ENCODE measurements around the gene PTBP1.

DNA sequence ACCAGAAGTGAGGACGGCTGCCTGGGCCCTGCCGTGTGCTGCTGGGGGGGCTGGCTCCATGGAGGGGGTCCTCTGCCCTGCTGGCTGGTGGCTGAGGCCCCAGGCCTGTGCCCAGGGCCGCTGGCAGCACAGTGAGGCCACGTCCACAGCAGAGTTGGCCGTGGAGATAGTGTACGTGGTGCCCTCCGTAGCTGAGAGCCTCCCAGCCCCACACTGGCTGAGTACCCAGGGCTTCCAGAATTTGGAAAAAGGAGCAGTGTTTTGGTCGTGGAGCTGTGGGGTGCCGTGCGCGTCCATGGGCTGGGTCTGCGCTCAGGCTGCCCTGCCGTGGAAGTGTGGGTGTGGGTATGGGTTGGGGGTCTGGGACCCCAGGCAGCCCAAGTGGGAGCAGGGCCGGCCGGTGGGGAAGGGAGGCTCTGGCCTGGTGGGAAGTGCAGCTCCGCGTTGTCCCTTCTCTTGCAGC, 5.9 kb downstream of the PTBP1 start:
- TF ChIP-seq, protein P1, sequence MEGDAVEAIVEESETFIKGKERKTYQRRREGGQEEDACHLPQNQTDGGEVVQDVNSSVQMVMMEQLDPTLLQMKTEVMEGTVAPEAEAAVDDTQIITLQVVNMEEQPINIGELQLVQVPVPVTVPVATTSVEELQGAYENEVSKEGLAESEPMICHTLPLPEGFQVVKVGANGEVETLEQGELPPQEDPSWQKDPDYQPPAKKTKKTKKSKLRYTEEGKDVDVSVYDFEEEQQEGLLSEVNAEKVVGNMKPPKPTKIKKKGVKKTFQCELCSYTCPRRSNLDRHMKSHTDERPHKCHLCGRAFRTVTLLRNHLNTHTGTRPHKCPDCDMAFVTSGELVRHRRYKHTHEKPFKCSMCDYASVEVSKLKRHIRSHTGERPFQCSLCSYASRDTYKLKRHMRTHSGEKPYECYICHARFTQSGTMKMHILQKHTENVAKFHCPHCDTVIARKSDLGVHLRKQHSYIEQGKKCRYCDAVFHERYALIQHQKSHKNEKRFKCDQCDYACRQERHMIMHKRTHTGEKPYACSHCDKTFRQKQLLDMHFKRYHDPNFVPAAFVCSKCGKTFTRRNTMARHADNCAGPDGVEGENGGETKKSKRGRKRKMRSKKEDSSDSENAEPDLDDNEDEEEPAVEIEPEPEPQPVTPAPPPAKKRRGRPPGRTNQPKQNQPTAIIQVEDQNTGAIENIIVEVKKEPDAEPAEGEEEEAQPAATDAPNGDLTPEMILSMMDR (IDR thresholded peaks at IDR 0.05 in 2 of 3, conservative IDR thresholded peaks at IDR 0.05 in 1 of 3; ENCODE audit: insufficient read depth in 2 of 3, low read depth in 1 of 3, low read length in 3 of 3), result no peak
- TF ChIP-seq PHF8 (IDR thresholded peaks at IDR 0.05; ENCODE audit: borderline replicate concordance, low read length) (no peak), ZNF232 (CRISPR knock-in tag; IDR thresholded peaks at IDR 0.05) (no peak), BCL6 (CRISPR knock-in tag; IDR thresholded peaks at IDR 0.05) (no peak), TEAD4 (IDR thresholded peaks at IDR 0.05; ENCODE audit: low read length) (no peak), TEAD4 (CRISPR knock-in tag; IDR thresholded peaks at IDR 0.05; ENCODE audit: borderline replicate concordance) (no peak)
- TF ChIP-seq, protein P2, sequence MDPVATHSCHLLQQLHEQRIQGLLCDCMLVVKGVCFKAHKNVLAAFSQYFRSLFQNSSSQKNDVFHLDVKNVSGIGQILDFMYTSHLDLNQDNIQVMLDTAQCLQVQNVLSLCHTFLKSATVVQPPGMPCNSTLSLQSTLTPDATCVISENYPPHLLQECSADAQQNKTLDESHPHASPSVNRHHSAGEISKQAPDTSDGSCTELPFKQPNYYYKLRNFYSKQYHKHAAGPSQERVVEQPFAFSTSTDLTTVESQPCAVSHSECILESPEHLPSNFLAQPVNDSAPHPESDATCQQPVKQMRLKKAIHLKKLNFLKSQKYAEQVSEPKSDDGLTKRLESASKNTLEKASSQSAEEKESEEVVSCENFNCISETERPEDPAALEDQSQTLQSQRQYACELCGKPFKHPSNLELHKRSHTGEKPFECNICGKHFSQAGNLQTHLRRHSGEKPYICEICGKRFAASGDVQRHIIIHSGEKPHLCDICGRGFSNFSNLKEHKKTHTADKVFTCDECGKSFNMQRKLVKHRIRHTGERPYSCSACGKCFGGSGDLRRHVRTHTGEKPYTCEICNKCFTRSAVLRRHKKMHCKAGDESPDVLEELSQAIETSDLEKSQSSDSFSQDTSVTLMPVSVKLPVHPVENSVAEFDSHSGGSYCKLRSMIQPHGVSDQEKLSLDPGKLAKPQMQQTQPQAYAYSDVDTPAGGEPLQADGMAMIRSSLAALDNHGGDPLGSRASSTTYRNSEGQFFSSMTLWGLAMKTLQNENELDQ (CRISPR knock-in tag; IDR thresholded peaks at IDR 0.05; ENCODE audit: borderline replicate concordance), result no peak
- TF ChIP-seq, protein P3, sequence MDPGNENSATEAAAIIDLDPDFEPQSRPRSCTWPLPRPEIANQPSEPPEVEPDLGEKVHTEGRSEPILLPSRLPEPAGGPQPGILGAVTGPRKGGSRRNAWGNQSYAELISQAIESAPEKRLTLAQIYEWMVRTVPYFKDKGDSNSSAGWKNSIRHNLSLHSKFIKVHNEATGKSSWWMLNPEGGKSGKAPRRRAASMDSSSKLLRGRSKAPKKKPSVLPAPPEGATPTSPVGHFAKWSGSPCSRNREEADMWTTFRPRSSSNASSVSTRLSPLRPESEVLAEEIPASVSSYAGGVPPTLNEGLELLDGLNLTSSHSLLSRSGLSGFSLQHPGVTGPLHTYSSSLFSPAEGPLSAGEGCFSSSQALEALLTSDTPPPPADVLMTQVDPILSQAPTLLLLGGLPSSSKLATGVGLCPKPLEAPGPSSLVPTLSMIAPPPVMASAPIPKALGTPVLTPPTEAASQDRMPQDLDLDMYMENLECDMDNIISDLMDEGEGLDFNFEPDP (CRISPR knock-in tag; IDR thresholded peaks at IDR 0.05), result no peak

Measured in K562 (cell line).